RPMI8226 (cell line): ENCODE measurements around the gene TREX2.

ENCODE experiments used
- DNase-seq: peaks from one replicate; pipeline ENCODE4 v3.0.0-alpha.2; 2015

The TREX2 gene

GRCh38 chrX:153445856-153446635 lies at the start of gene TREX2:
TREX2 (minus strand) TSS chrX:153446056; CDS start chrX:153445430, 626 bp downstream.
- DNase-seq: no peak

GRCh38 chrX:153495362-153495751 lies 49.5 kb upstream of the TREX2 start:
- DNase-seq: no peak

GRCh38 chrX:153494541-153495361 lies 48.9 kb upstream of the TREX2 start, which contains the start of gene BGN:
BGN (plus strand) TSS chrX:153494980; CDS start chrX:153504632, 9,652 bp downstream.
- no peak for DNase-seq

DNA sequence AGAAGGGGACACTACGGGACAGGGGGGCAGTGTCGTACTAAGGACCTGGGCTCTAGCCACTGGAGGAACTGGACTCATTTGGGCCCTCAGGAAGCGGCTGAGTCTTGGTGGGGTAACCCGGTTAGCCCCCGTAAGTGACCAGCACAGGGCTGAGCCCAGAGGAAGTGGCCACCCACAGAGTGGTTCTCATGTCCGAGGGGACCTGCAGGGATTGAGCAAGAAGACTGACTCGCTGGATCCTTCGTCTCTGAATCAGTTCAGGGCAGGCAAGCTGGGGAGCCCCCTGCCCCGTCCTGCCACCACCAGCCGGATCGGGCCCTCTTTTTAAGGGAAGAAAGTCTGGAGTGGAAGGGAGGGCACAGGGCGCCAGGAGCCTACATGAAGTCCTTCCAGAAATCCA lies 48.2 kb upstream of the TREX2 start:
- no peak for DNase-seq

- DNase-seq: no peak
Observed at GRCh38 chrX:153493085-153493484, 47.2 kb upstream of the TREX2 start.

GRCh38 chrX:153492543-153492942 lies 46.7 kb upstream of the TREX2 start:
- DNase-seq: no peak

- no peak for DNase-seq
Observed at GRCh38 chrX:153491918-153492317, 46.1 kb upstream of the TREX2 start.

DNA sequence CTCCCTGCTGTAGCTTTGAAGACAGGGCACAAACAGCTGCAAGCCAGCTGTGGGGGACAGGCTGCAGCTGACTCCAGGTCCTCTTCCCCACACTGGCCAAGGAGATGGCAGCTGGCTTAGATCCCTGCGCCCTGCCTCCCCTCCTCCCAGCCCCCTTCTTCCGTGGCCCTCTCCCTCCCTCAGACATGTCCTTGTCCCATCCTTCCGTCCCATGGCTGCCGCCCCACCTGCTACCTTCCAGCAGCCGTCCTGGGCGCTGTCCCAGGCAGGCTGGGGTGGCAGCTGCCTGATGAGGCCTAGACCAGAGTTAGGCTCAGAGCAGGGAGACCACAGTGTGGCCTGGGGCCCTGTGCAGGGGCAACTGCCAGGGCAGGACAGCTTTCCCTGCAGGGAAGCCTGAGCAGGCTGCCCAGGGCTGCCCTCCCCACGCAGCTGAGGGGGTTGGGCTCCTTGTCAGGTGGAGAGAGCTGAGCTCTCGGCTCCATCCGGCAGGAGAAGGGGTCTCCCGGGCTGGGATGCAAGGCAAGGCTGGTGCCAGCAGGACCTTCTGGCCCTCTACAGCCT lies 45.6 kb upstream of the TREX2 start:
- DNase-seq: no peak

DNA sequence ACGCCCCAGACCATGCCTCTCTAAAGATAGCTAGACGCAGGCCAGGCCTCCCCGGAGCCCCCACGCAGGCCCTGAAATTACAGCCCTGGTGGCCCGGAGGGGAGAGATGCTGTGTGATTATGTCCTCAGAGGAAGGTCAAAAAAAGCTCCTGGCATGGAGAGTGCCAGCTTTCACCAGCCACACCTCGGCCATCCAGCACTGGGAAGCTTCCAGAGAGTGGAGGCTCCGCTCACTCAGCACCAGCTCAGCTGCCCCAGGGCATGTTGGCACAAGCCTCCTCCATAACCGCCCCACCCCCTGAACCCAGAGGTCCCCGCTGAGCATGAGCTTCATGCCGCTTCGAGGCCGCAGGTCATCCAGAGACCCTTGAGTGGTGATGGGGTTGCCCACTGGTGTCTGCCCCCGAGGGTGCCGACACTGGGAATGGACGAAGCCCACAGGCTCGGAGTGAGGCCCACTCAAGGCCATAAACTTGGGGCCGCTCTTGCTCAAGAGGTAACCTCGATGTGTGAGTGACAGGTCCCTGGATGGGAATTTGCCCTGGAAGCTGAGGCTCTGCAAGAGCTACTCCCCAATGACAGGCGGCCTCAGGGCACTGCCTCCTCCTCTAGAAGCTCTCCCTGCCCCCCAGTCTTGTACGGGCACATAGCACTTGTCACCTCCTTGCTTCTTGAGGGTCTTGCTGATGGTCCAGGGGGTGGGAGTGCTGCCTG lies 44.5 kb upstream of the TREX2 start:
- no peak for DNase-seq

- DNase-seq: no peak
Observed at GRCh38 chrX:153488231-153488914, 42.5 kb upstream of the TREX2 start.

DNA sequence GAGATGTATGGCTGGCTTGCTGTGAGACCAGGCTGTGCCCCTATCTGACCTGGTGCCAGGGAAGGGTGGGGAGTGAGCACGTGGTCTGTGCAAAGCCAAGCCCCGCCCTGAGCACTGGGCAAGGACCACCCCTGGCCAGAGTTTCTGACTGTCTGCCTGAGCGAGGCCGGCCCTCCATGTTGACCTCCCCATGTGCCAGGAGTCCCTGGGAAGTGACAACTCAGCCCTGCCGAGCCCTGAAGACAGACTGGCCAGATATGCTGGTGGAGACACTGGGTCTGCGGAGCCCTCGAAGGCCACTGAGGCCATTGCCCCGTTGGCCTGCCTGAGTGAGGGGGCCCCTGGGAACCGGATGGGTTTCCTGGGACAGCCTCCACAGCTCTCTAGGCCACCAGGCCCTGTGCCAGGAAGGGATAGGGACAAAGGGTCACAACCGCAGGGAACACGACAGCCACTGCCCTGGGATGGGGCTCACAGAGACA lies 41.8 kb upstream of the TREX2 start:
- DNase-seq: no peak

GRCh38 chrX:153486171-153486570 lies 40.3 kb upstream of the TREX2 start:
- DNase-seq: no peak

DNA sequence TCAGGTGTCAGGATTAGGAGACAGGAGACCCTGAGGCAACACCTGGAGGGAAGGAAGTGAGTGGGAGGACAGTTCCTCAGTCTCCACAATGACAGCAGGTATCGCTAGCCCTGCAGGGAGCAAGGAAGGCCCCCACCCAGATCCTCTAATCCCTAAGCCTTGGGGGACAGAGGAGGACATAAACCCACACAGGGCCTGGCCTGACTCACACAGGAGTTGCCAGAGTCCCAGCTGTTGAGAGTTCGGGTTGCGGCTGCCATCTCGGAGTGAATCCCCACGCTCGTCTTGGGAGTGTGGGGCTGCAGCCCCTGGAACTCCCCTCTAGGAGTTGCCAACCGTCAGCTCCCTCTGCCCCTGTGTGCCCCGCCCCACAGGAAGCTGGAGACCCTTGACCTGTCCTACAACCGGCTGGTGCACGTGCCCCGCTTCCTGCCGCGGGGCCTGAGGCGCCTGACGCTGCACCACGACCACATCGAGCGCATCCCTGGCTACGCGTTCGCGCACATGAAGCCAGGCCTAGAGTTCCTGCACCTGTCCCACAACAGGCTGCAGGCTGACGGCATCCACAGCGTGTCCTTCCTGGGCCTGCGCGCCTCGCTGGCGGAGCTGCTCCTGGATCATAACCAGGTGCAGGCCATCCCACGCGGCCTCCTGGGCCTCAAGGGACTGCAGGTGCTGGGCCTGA lies 39.7 kb upstream of the TREX2 start:
- no peak for DNase-seq

DNA sequence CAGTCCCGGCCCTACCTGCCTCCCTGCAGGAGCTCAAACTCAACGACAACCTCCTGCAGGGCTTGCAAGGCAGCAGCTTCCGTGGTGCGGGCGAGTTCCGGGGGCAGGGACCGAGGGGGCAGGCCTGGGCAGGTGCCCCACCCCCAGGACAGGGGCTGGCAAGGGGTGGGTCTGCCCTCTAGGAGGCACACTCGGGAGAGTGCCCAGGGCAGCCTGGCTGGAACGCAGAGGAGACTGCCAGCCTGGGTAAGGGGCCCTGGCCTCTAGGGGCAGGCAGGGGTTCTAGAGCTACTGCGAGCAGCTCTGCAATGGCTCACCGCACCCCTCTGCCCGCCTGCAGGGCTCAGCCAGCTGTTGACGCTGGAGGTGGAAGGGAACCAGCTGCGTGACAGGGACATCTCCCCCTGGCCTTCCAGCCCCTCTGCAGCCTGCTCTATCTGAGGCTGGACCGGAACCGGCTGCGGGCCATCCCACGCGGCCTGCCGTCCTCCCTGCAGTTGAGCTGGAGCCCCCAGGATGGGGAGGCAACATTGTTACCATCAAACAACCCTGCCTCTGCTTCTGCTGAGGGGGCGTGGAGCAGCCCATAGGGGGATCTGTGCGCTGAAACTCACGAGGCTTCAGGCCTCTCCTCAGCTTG lies 36.6 kb upstream of the TREX2 start:
- no peak for DNase-seq

DNA sequence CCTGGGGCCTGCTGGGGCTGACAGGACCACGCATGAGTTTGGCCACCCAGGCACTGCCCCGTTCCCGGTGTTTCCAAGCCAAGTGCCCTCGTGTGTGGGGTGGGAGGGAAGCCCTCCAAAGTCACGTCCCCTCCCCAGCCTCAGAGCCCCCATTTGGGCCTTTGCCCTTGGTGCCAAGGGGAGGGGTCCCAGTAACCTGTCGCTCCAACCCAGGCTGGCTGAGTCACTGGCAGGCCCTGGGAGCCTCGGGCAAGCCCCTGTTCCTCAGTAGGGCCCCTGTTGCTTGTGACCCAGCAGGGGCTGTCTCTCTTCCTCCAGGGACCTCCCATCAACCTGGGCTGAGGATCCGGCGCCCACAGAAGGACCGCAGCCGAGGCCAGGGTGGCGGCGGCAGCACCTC lies 35.2 kb upstream of the TREX2 start:
- no peak for DNase-seq

GRCh38 chrX:153478746-153479145 lies 32.9 kb upstream of the TREX2 start:
- DNase-seq: no peak

DNA sequence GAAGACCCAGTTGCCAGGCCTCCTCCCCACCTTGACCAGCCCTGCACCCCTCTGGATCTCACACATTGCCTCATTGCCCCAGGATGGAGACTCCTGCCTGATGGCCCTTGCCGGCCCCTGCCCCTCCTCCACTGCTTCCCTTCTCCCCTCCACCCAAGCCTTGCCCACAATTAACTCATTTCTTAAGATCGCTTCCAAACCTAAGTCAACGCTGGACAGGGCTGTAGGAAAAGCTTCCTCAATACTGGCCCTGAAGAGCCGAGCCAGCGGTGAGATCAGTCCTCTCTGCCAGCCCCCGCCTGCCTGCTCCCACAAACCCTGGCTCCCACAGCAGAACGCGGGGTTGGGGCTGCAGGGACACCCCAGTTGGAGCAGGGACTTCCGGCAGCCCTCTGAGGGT lies 32.0 kb upstream of the TREX2 start:
- no peak for DNase-seq

DNA sequence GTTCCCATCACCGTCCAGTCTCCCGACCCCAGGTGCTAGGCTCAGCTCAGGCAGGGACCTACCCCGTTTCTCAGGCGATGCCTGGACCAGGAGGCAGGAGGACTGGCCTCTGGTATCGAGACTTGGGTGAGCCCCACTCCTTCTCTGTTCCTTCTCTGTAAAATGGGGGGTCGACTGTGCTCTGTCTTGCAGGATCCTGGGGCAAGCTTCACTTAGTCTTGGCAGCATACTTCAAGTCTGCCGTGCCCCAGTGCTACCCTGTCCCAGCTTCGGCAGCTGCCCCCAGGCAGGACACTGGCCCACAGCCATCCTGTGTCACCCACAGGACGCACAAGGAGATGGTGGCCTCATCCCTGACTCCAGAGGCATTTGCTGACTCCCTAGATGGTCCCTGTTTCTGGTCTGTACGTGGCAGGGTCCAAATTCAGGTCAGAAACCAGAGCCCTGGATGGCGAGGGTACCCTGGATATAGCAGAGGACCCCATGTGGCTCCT lies 31.6 kb upstream of the TREX2 start:
- no peak for DNase-seq

DNA sequence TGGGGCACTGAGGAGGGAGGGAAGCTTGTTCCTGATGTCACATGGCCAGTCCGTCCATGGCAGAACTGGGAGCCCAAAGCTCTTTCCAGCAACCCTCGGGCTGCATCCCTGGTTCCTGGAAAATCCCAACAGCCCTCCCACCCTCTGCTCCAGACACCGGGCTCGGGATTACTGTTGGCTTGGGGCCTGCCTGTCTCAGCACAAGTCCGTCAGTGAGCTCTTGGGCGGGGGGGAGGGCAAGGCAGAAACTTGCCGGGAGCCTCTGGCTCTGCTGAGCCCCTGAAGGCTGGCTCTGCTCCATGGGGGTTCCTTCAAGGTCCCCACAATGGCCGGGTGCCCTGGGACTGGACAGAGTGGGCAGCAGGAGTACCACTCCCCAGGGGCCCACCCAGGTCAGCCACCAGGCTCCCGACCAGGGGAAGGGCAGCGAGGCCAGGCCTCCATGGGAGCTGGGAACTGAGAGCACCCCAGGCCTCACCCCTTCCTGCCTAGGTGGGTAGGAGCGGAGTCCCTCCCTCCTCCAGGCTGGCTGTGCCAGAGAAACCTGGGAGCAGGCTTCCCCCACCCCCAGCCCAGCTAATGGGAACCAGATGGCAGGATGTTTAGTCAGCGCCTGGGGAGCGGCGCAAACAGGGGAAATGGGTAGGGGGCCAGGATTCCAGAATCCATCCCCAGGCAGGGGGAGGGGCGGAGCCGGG lies 31.0 kb upstream of the TREX2 start:
- DNase-seq: no peak

DNA sequence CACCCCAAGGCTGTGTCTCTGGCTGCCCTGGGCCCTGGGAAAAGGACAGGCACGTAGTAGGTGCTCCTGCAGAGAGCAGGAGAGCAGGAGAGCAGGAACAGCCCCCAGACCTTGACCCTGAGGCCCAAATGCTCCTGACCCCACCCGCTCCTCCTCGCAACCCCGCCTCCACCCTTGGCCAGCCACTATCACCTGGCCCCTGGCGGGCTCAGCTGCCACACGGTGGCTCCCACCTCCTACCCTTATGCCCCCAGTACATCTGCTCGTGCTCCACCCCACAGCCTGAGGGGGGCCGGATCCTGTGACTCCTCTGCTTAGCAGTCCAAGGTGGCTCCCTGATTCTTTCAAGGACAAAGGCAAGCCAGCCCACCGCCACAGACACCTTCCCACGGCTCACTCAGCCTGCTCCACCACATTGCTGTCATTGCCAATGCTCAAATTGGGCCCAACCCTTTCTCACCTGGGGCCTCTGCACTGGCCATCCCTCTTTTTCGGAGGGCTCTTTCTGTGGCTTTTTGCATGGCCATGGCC lies 30.0 kb upstream of the TREX2 start:
- DNase-seq: no peak
